Measurements from ENCODE around the gene KCNG1. TPM values are rescaled to one million over a fixed set of nuclear protein-coding genes. Genes with fewer than 3 reads are reported as not detected.

The KCNG1 gene
- total and polyA plus RNA-seq, 2 of the 13 experiments (the other 11 are each of a cell fraction or from before 2014, with no cell fraction given), result not detected

DNA sequence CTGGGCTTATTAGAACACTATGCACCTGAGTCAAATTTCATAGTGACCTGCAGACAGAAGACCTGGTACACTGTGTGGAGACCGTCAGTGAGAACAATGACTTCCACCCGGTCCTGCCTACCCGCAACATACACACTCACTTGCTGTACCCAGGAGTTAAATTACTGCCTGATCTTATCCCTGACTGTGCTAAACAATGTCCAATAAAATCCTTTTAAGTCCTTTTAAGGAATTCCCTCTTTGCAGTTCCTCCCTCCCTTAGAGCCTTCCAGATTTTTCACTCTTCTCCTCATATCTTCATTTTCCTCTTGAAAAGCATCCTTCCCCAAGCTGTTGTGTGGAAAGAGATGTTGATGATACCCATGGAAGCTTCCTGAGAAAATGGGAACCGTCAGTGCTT lies 3.4 kb upstream of the KCNG1 start:
- peaks cover 28 to 86% of the 10 kb centered on the region in 2 experiments for H3K27me3 ChIP-seq (ENCODE audit: control insufficient read depth in 1 of 2, insufficient read depth in 2 of 2, low read length in 2 of 2)
- POLR2A ChIA-PET, result no interaction called here

DNA sequence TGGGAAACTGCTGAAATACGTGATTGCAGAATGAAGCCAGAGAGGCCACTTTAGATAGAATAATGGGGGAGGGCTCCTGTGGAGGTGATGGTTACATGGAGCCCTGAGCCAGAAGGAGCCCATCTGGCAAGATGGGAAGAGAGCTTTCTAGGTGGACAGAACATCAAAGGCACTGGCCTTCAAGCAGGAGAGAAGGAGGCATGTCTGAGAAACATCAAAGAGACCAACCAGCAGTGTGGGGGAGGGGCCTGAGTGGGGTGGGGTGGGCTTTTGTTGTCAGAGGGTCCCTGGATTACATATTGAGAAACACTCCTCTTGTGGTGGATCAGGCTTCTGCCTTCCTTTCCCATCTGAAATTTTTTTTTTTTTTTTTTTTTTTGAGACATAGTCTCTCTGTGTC lies 1.9 kb upstream of the KCNG1 start:
- Histone ChIP-seq H3K4me2 (ENCODE audit: low read depth, low read length) (no peak overlapping the region), H3K79me2 (ENCODE audit: insufficient read depth, low read length) (no peaks in the 10 kb centered on the region), H3K36me3 (replicated peaks in 1 of 2; ENCODE audit: control insufficient read depth in 1 of 2, insufficient read depth in 2 of 2, low read length in 2 of 2) (no peaks in the 10 kb centered on the region), H2AFZ (ENCODE audit: low read length) (no peak overlapping the region), H3K4me1 (ENCODE audit: insufficient read depth, low read length) (no peaks in the 10 kb centered on the region), H3K27ac (ENCODE audit: extremely low read length, insufficient read depth, low read length) (no peak overlapping the region), H4K20me1 (ENCODE audit: insufficient read depth, low read length) (no peaks in the 10 kb centered on the region; the same call in 1 of the 2 replicates), H3K9me3 (ENCODE audit: low read length) (no peaks in the 10 kb centered on the region), H3K9ac (ENCODE audit: insufficient read depth, low read depth, low read length) (no peak overlapping the region), H3K27me3 (ENCODE audit: control insufficient read depth in 1 of 2, insufficient read depth in 2 of 2, low read length in 2 of 2) (peaks cover 26 to 86% of the 10 kb centered on the region in 2 experiments), H3K4me3 (replicated peaks in 1 of 3; ENCODE audit: insufficient read depth in 1 of 3, low read depth in 2 of 3, low read length in 3 of 3) (no peak overlapping the region)
- no TSS peak for BruUV-seq (replicated peaks)
- no peak for FAIRE-seq
- ChIA-PET POLR2A (no interaction called here), CTCF (ENCODE audit: low intra/inter-chr PET ratio, low total read pairs) (no interaction called here)
- in situ Hi-C loops (cut with HindIII; ENCODE audit: extremely low pct_ligation_motif_present, low pct_unique_long_range_greater_than_20kb), result no loop called here
- no peak for DNase-seq (ENCODE audit: low spot score)
- intact Hi-C loops (cut with micrococcal nuclease; ENCODE audit: unreplicated experiment), result no loop called here
- no peak for ATAC-seq
- 0% methylated on average over 1 of the region's 1 CpG for WGBS (ENCODE audit: low lambda C conversion rate)
- TF ChIP-seq, protein P1, sequence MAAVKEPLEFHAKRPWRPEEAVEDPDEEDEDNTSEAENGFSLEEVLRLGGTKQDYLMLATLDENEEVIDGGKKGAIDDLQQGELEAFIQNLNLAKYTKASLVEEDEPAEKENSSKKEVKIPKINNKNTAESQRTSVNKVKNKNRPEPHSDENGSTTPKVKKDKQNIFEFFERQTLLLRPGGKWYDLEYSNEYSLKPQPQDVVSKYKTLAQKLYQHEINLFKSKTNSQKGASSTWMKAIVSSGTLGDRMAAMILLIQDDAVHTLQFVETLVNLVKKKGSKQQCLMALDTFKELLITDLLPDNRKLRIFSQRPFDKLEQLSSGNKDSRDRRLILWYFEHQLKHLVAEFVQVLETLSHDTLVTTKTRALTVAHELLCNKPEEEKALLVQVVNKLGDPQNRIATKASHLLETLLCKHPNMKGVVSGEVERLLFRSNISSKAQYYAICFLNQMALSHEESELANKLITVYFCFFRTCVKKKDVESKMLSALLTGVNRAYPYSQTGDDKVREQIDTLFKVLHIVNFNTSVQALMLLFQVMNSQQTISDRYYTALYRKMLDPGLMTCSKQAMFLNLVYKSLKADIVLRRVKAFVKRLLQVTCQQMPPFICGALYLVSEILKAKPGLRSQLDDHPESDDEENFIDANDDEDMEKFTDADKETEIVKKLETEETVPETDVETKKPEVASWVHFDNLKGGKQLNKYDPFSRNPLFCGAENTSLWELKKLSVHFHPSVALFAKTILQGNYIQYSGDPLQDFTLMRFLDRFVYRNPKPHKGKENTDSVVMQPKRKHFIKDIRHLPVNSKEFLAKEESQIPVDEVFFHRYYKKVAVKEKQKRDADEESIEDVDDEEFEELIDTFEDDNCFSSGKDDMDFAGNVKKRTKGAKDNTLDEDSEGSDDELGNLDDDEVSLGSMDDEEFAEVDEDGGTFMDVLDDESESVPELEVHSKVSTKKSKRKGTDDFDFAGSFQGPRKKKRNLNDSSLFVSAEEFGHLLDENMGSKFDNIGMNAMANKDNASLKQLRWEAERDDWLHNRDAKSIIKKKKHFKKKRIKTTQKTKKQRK (IDR thresholded peaks at IDR 0.05; ENCODE audit: low read length), result no peak
- TF ChIP-seq ZNF121 (CRISPR knock-in tag; IDR thresholded peaks at IDR 0.05) (no peak), FOXA3 (CRISPR knock-in tag; IDR thresholded peaks at IDR 0.05) (no peak), AGO2 (optimal IDR thresholded peaks at IDR 0.05; ENCODE audit: low read depth, low read length) (no peak), MED1 (CRISPR knock-in tag; IDR thresholded peaks at IDR 0.05) (no peak)
- TF ChIP-seq, protein P2, sequence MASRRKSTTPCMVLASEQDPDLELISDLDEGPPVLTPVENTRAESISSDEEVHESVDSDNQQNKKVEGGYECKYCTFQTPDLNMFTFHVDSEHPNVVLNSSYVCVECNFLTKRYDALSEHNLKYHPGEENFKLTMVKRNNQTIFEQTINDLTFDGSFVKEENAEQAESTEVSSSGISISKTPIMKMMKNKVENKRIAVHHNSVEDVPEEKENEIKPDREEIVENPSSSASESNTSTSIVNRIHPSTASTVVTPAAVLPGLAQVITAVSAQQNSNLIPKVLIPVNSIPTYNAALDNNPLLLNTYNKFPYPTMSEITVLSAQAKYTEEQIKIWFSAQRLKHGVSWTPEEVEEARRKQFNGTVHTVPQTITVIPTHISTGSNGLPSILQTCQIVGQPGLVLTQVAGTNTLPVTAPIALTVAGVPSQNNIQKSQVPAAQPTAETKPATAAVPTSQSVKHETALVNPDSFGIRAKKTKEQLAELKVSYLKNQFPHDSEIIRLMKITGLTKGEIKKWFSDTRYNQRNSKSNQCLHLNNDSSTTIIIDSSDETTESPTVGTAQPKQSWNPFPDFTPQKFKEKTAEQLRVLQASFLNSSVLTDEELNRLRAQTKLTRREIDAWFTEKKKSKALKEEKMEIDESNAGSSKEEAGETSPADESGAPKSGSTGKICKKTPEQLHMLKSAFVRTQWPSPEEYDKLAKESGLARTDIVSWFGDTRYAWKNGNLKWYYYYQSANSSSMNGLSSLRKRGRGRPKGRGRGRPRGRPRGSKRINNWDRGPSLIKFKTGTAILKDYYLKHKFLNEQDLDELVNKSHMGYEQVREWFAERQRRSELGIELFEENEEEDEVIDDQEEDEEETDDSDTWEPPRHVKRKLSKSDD (CRISPR knock-in tag; IDR thresholded peaks at IDR 0.05; ENCODE audit: low read depth), result no peak
- TF ChIP-seq, protein P3, sequence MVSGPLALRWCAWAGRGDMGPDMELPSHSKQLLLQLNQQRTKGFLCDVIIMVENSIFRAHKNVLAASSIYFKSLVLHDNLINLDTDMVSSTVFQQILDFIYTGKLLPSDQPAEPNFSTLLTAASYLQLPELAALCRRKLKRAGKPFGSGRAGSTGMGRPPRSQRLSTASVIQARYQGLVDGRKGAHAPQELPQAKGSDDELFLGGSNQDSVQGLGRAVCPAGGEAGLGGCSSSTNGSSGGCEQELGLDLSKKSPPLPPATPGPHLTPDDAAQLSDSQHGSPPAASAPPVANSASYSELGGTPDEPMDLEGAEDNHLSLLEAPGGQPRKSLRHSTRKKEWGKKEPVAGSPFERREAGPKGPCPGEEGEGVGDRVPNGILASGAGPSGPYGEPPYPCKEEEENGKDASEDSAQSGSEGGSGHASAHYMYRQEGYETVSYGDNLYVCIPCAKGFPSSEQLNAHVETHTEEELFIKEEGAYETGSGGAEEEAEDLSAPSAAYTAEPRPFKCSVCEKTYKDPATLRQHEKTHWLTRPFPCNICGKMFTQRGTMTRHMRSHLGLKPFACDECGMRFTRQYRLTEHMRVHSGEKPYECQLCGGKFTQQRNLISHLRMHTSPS (CRISPR knock-in tag; IDR thresholded peaks at IDR 0.05; ENCODE audit: low read depth), result no peak

More for the DNA sequence above, 3.4 kb upstream of the KCNG1 start:
- CTCF ChIA-PET (ENCODE audit: low intra/inter-chr PET ratio, low total read pairs), result no interaction called here
- Histone ChIP-seq H3K9me3 (ENCODE audit: low read length) (no peaks in the 10 kb centered on the region), H3K36me3 (replicated peaks in 1 of 2; ENCODE audit: control insufficient read depth in 1 of 2, insufficient read depth in 2 of 2, low read length in 2 of 2) (no peaks in the 10 kb centered on the region), H3K27ac (ENCODE audit: extremely low read length, insufficient read depth, low read length) (no peak overlapping the region), H3K4me3 (replicated peaks in 1 of 3; ENCODE audit: insufficient read depth in 1 of 3, low read depth in 2 of 3, low read length in 3 of 3) (no peak overlapping the region), H3K9ac (ENCODE audit: insufficient read depth, low read depth, low read length) (no peak overlapping the region), H3K4me1 (ENCODE audit: insufficient read depth, low read length) (no peaks in the 10 kb centered on the region), H3K4me2 (ENCODE audit: low read depth, low read length) (no peak overlapping the region), H3K79me2 (ENCODE audit: insufficient read depth, low read length) (no peaks in the 10 kb centered on the region), H2AFZ (ENCODE audit: low read length) (no peak overlapping the region), H4K20me1 (ENCODE audit: insufficient read depth, low read length) (no peaks in the 10 kb centered on the region)
- ATAC-seq, result no peak
- in situ Hi-C loops (cut with HindIII; ENCODE audit: extremely low pct_ligation_motif_present, low pct_unique_long_range_greater_than_20kb), result no loop called here
- no peak for DNase-seq (ENCODE audit: low spot score)
- TF ChIP-seq ZFP36L1 (CRISPR knock-in tag; IDR thresholded peaks at IDR 0.05), result no peak
- no peak for TF ChIP-seq ZNF850 (CRISPR knock-in tag; conservative IDR thresholded peaks at IDR 0.05)
- TF ChIP-seq TGIF2 (CRISPR knock-in tag; IDR thresholded peaks at IDR 0.05), result no peak
- no peak for TF ChIP-seq KAT7 (CRISPR knock-in tag; IDR thresholded peaks at IDR 0.05; ENCODE audit: borderline replicate concordance)
- intact Hi-C loops (cut with micrococcal nuclease; ENCODE audit: unreplicated experiment), result no loop called here
- BruUV-seq (replicated peaks), result no TSS peak
- FAIRE-seq, result no peak
- 9% methylated on average over 4 of the region's 4 CpGs for WGBS (ENCODE audit: low lambda C conversion rate)
